Thyroid gland (tissue), 4 donors: Measurements from ENCODE around the gene DIP2C. TPM values are rescaled to one million over a fixed set of nuclear protein-coding genes. Genes with fewer than 3 reads are reported as not detected.

Source experiments
- DNase-seq, 2 donors: peaks; one replicate each; pipeline ENCODE4 v3.0.0-alpha.2; 2019
- H3K27ac ChIP-seq, 3 donors: fragments of 200-600 bp; sonication (generic); 1 replicate in 2 of 3; 2 replicates in 1 of 3; pipeline ENCODE4 v1.5.1; 2016 to 2019; ENCODE audit warnings: mild to moderate bottlenecking in 1 of 3, moderate library complexity in 1 of 3
- H3K27me3 ChIP-seq: fragments of 200-600 bp; sonication (generic); one replicate; pipeline ENCODE4 v1.5.1; 2019
- H3K36me3 ChIP-seq, 2 donors: fragments of 200-600 bp; sonication (generic); one replicate each; pipeline ENCODE4 v1.5.1; 2016 to 2019
- H3K4me1 ChIP-seq, 2 donors: fragments of 200-600 bp; sonication (generic); one replicate each; pipeline ENCODE4 v1.5.1; 2017 to 2019
- H3K4me3 ChIP-seq, 3 donors: fragments of 200-600 bp; sonication (generic); replicated peaks in 1 of 3; 1 replicate in 2 of 3; 2 replicates in 1 of 3; pipeline ENCODE4 v1.5.1; 2016; ENCODE audit warnings: mild to moderate bottlenecking in 1 of 3
- H3K9me3 ChIP-seq: fragments of 200-600 bp; sonication (generic); one replicate; pipeline ENCODE4 v1.5.1; 2017
- CTCF ChIP-seq, 6 experiments: fragments of 200-600 bp in 3 of 6; fragments of 450-650 bp in 3 of 6; sonication (generic) in 3 of 6; IDR thresholded peaks; one replicate each; pipeline ENCODE4 v1.5.1; 2016 to 2019; ENCODE audit warnings: antibody characterized with exemption in 6 of 6, mild to moderate bottlenecking in 2 of 6, inconsistent platforms in 1 of 6, moderate library complexity in 1 of 6
- POLR2A ChIP-seq, 2 donors: fragments of 450-650 bp; IDR thresholded peaks; one replicate each; pipeline ENCODE4 v1.6.1; 2017; ENCODE audit warnings: antibody characterized with exemption in 2 of 2, mild to moderate bottlenecking in 2 of 2, moderate library complexity in 1 of 2
- WGBS, 2 donors: methylation state at CpG; one replicate each; pipeline ENCODE4 v1.1.5; 2017; 5-methylcytosine and 5-hydroxymethylcytosine counted together
- intact Hi-C: fragments of 100-400 bp; cut with DNase I; formaldehyde crosslinking; loops from one replicate; pipeline ENCODE4 v1.15.1; 2023
- total RNA-seq, 4 donors: library from RNA; depleted of rRNA; stranded (reverse); fragments of >200 nt; gene quantifications; one replicate each; pipeline ENCODE4 v1.2.3, GENCODE V29; 2016

Gene DIP2C
- total RNA-seq, 4 donors from 2014 or later, result 11.4 to 14.6 (median 12.3) TPM

GRCh38 chr10:507908-508444 lies 181.5 kb downstream of the DIP2C start:
- H3K4me1 ChIP-seq, result peaks cover 0 to 5% of the 10 kb centered on the region in 2 donors

GRCh38 chr10:507355-507699 lies 182.1 kb downstream of the DIP2C start:
- H3K9me3 ChIP-seq, result no peaks in the 10 kb centered on the region
- peaks cover 0 to 5% of the 10 kb centered on the region in 2 donors for H3K4me1 ChIP-seq
- no peaks in the 10 kb centered on the region for H3K36me3 ChIP-seq
- no peak for DNase-seq
- no peak overlapping the region for H3K27ac ChIP-seq
- H3K4me3 ChIP-seq, result no peak overlapping the region
- TF ChIP-seq CTCF (IDR thresholded peaks at IDR 0.05), result no peak
- TF ChIP-seq POLR2A (IDR thresholded peaks at IDR 0.05), result no peak
- no peaks in the 10 kb centered on the region for H3K27me3 ChIP-seq
- WGBS, 2 donors, result 94 to 96% methylated on average over 16 of the region's 16 CpGs
- intact Hi-C loops, result loop anchor here (5.0 kb wide), 2 partner anchors 180 to 280 kb away; partner anchors contain the start of gene DIP2C

More at GRCh38 chr10:507908-508444, 181.5 kb downstream of the DIP2C start:
- Histone ChIP-seq H3K9me3 (no peaks in the 10 kb centered on the region), H3K4me3 (no peak overlapping the region), H3K36me3 (no peaks in the 10 kb centered on the region), H3K27me3 (no peaks in the 10 kb centered on the region), H3K27ac (no peak overlapping the region)
- DNase-seq, result no peak
- intact Hi-C loops, result loop anchor here (5.0 kb wide), 2 partner anchors 179 to 279 kb away; partner anchors contain the start of gene DIP2C
- 92 to 96% methylated on average over 12 of the region's 12 CpGs for WGBS, 2 donors
- TF ChIP-seq CTCF (IDR thresholded peaks at IDR 0.05), result no peak
- TF ChIP-seq POLR2A (IDR thresholded peaks at IDR 0.05), result no peak

- Histone ChIP-seq H3K27me3 (no peaks in the 10 kb centered on the region), H3K36me3 (no peaks in the 10 kb centered on the region), H3K27ac (no peak overlapping the region), H3K9me3 (no peaks in the 10 kb centered on the region), H3K4me1 (peaks cover 0 to 5% of the 10 kb centered on the region in 2 donors), H3K4me3 (no peak overlapping the region)
- no peak for TF ChIP-seq POLR2A (IDR thresholded peaks at IDR 0.05)
- TF ChIP-seq CTCF (IDR thresholded peaks at IDR 0.05), result no peak
- no peak for DNase-seq
- WGBS, 2 donors, result 93 to 96% methylated on average over 29 to 30 of the region's 32 CpGs
- intact Hi-C loops, result loop anchor here (5.0 kb wide), 2 partner anchors 181 to 281 kb away; partner anchors contain the start of gene DIP2C
Measured at GRCh38 chr10:506451-507354, 182.8 kb downstream of the DIP2C start.

- Histone ChIP-seq H3K4me3 (no peak overlapping the region), H3K36me3 (no peaks in the 10 kb centered on the region), H3K4me1 (no peaks in the 10 kb centered on the region), H3K9me3 (no peaks in the 10 kb centered on the region), H3K27ac (no peak overlapping the region), H3K27me3 (no peaks in the 10 kb centered on the region)
- no peak for DNase-seq
- intact Hi-C loops, result loop anchor here (5.0 kb wide), 2 partner anchors 182 to 282 kb away; partner anchors contain the start of gene DIP2C
- TF ChIP-seq CTCF (IDR thresholded peaks at IDR 0.05) (no peak), POLR2A (IDR thresholded peaks at IDR 0.05) (no peak)
- WGBS, 2 donors, result 71 to 87% methylated on average over 2 to 3 of the region's 3 CpGs
Measured at GRCh38 chr10:505419-505818, 184.0 kb downstream of the DIP2C start.

GRCh38 chr10:504806-505205 lies 184.7 kb downstream of the DIP2C start:
- intact Hi-C loops, result loop anchor here (5.0 kb wide), 2 partner anchors 182 to 282 kb away; partner anchors contain the start of gene DIP2C
- H3K36me3 ChIP-seq, result no peaks in the 10 kb centered on the region
- no peak overlapping the region for H3K27ac ChIP-seq
- H3K4me1 ChIP-seq, result no peaks in the 10 kb centered on the region
- no peak for TF ChIP-seq POLR2A (IDR thresholded peaks at IDR 0.05)
- TF ChIP-seq CTCF (IDR thresholded peaks at IDR 0.05), result no peak
- DNase-seq, result no peak
- no peaks in the 10 kb centered on the region for H3K27me3 ChIP-seq
- 93 to 97% methylated on average over 14 of the region's 14 CpGs for WGBS, 2 donors
- H3K9me3 ChIP-seq, result no peaks in the 10 kb centered on the region
- no peak overlapping the region for H3K4me3 ChIP-seq
